ENCODE results near the gene MRS2.

DNA sequence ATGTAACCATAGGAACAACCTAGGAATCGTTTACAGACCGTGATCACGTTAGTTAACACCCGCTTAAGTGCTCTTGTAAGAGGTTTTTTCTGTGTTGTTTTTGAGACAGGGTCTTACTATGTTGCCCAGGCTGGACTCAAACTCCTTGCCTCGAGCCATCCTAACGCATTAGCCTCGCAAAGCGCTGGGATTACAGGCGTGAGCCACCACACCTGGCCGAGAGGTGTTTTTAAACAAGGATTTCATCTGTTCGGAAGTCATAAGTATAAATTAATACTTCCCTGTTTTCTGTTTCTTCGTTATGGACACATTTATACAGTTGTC lies 727 bp downstream of the MRS2 start:
- no peak for TF ChIP-seq JUND (IDR thresholded peaks at IDR 0.05)
- no peak for TF ChIP-seq POLR2AphosphoS5 (IDR thresholded peaks at IDR 0.05; ENCODE audit: low read depth, low read length)
- no peak for TF ChIP-seq CTCF (IDR thresholded peaks at IDR 0.05)
- TF ChIP-seq FOXM1 (IDR thresholded peaks at IDR 0.05; ENCODE audit: low read depth) = no peak
- no peak for TF ChIP-seq TAF1 (IDR thresholded peaks at IDR 0.05; ENCODE audit: borderline replicate concordance, low read depth, low read length)
- TF ChIP-seq EZH2phosphoT487 (IDR thresholded peaks at IDR 0.05; ENCODE audit: borderline replicate concordance, low read depth) = no peak

All from SK-N-SH (cell line).